Measurements from ENCODE around the gene IL1RAPL1.

DNA sequence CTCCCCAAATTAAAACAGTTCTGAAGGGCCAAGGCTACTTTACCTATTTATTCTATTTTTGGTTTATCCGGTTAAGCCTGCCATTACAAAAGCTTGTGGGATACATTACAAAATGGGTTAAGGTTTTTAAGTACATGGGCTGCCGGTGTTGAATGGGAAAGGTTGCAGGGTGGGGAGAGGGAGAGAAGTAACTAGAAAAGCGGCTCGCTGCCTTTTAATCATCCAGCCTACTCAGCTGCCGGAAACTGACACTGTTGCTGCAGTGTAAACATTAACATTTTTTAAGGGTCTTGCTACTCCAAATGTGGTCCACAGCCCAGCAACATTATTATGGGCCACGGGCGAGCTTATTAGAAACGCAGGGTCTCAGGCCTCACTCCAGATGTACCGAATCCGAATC, 1.5 kb upstream of the IL1RAPL1 start:
- TF ChIP-seq, protein P1, sequence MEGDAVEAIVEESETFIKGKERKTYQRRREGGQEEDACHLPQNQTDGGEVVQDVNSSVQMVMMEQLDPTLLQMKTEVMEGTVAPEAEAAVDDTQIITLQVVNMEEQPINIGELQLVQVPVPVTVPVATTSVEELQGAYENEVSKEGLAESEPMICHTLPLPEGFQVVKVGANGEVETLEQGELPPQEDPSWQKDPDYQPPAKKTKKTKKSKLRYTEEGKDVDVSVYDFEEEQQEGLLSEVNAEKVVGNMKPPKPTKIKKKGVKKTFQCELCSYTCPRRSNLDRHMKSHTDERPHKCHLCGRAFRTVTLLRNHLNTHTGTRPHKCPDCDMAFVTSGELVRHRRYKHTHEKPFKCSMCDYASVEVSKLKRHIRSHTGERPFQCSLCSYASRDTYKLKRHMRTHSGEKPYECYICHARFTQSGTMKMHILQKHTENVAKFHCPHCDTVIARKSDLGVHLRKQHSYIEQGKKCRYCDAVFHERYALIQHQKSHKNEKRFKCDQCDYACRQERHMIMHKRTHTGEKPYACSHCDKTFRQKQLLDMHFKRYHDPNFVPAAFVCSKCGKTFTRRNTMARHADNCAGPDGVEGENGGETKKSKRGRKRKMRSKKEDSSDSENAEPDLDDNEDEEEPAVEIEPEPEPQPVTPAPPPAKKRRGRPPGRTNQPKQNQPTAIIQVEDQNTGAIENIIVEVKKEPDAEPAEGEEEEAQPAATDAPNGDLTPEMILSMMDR (IDR thresholded peaks at IDR 0.05; ENCODE audit: low read depth, low read length), result no peak
- TF ChIP-seq POLR2A (IDR thresholded peaks at IDR 0.05; ENCODE audit: extremely low read depth, insufficient read length) (no peak), MAX (IDR thresholded peaks at IDR 0.05; ENCODE audit: low read depth, low read length) (no peak)

All from NB4 (cell line).